Measurements from ENCODE around the gene DDC.
"Not testable (repeated sequence)": the region's sequence is repeated elsewhere in the genome, so short reads cannot be mapped to it uniquely, and the experiment has no call there.

DDC gene

GRCh38 chr7:50555594-50556140 lies 9.5 kb downstream of the DDC start:
- no peak for DNase-seq (ENCODE audit: extremely low read depth in 1 of 2, low read depth in 1 of 2)

- DNase-seq (ENCODE audit: extremely low read depth in 1 of 2, low read depth in 1 of 2) = no peak
These were observed 10.5 kb downstream of the DDC start for GRCh38 chr7:50554431-50555322.

- DNase-seq (ENCODE audit: extremely low read depth in 1 of 2, low read depth in 1 of 2) = no peak
These were observed 11.2 kb downstream of the DDC start for GRCh38 chr7:50553973-50554372.

GRCh38 chr7:50552921-50553320 lies 12.3 kb downstream of the DDC start:
- no peak for DNase-seq (ENCODE audit: extremely low read depth in 1 of 2, low read depth in 1 of 2)

GRCh38 chr7:50552139-50552538 lies 13.1 kb downstream of the DDC start:
- DNase-seq (ENCODE audit: extremely low read depth in 1 of 2, low read depth in 1 of 2) = no peak

- not testable (repeated sequence) for DNase-seq (ENCODE audit: extremely low read depth in 1 of 2, low read depth in 1 of 2)
These were observed 19.6 kb downstream of the DDC start for GRCh38 chr7:50545613-50546012.

GRCh38 chr7:50544992-50545391 lies 20.2 kb downstream of the DDC start:
- DNase-seq (ENCODE audit: extremely low read depth in 1 of 2, low read depth in 1 of 2) = no peak

- no peak for DNase-seq (ENCODE audit: extremely low read depth in 1 of 2, low read depth in 1 of 2)
These were observed 21.3 kb downstream of the DDC start for GRCh38 chr7:50543776-50544442.

GRCh38 chr7:50542132-50542531 lies 23.1 kb downstream of the DDC start:
- no peak for DNase-seq (ENCODE audit: extremely low read depth in 1 of 2, low read depth in 1 of 2)

GRCh38 chr7:50540785-50541579 lies 24.2 kb downstream of the DDC start:
- no peak for DNase-seq (ENCODE audit: extremely low read depth in 1 of 2, low read depth in 1 of 2)

GRCh38 chr7:50539725-50540124 lies 25.5 kb downstream of the DDC start:
- no peak for DNase-seq (ENCODE audit: extremely low read depth in 1 of 2, low read depth in 1 of 2)

GRCh38 chr7:50538478-50538877 lies 26.7 kb downstream of the DDC start:
- DNase-seq (ENCODE audit: extremely low read depth in 1 of 2, low read depth in 1 of 2) = no peak

- no peak for DNase-seq (ENCODE audit: extremely low read depth in 1 of 2, low read depth in 1 of 2)
These were observed 27.8 kb downstream of the DDC start for GRCh38 chr7:50537417-50537816.

- DNase-seq (ENCODE audit: extremely low read depth in 1 of 2, low read depth in 1 of 2) = not testable (repeated sequence)
These were observed 29.9 kb downstream of the DDC start for GRCh38 chr7:50535291-50535711.

- peak in 1 of 2 donors; percentile 13 for DNase-seq (ENCODE audit: extremely low read depth in 1 of 2, low read depth in 1 of 2)
These were observed 30.4 kb downstream of the DDC start for GRCh38 chr7:50534690-50535290.

- DNase-seq (ENCODE audit: extremely low read depth in 1 of 2, low read depth in 1 of 2) = no peak
These were observed 31.3 kb downstream of the DDC start for GRCh38 chr7:50533866-50534265.

- DNase-seq (ENCODE audit: extremely low read depth in 1 of 2, low read depth in 1 of 2) = peak in 1 of 2 donors; percentile 14
These were observed 33.3 kb downstream of the DDC start for GRCh38 chr7:50531928-50532327.

- peak in 1 of 2 donors; percentile 37 for DNase-seq (ENCODE audit: extremely low read depth in 1 of 2, low read depth in 1 of 2)
These were observed 33.7 kb downstream of the DDC start for GRCh38 chr7:50531401-50531911.

- DNase-seq (ENCODE audit: extremely low read depth in 1 of 2, low read depth in 1 of 2) = no peak
These were observed 34.4 kb downstream of the DDC start for GRCh38 chr7:50530766-50531165.

- DNase-seq (ENCODE audit: extremely low read depth in 1 of 2, low read depth in 1 of 2) = no peak
These were observed 35.9 kb downstream of the DDC start for GRCh38 chr7:50529093-50529862.

All from stimulated activated CD8-positive, alpha-beta memory T cell treated with anti-CD3 and anti-CD28 coated beads, Interleukin-7, amount 100 ng/mL, for 48 hours (primary cell).